NCI-H2196 (cell line): ENCODE data around the gene RNF141.

Experiments used
- DNase-seq: peaks from one replicate; lab custom pipeline; 2025; ENCODE audit not compliant: unreplicated experiment; lab: John Stamatoyannopoulos, UW

The RNF141 gene

GRCh38 chr11:10526974-10527918, 13.7 kb downstream of the RNF141 start:
- DNase-seq = no peak

- DNase-seq = no peak
These were observed 16.5 kb downstream of the RNF141 start for GRCh38 chr11:10524471-10524870.

GRCh38 chr11:10522921-10523320, 18.1 kb downstream of the RNF141 start:
- DNase-seq = no peak

GRCh38 chr11:10522276-10522675, 18.7 kb downstream of the RNF141 start:
- no peak for DNase-seq

- DNase-seq = no peak
These were observed 20.4 kb downstream of the RNF141 start for GRCh38 chr11:10520562-10520961.

- no peak for DNase-seq
These were observed 21.4 kb downstream of the RNF141 start for GRCh38 chr11:10519630-10520029.

GRCh38 chr11:10518891-10519290, 22.1 kb downstream of the RNF141 start:
- DNase-seq = no peak

GRCh38 chr11:10518123-10518522, 22.9 kb downstream of the RNF141 start:
- no peak for DNase-seq

- no peak for DNase-seq
These were observed 25.6 kb downstream of the RNF141 start for GRCh38 chr11:10515418-10515817.

- no peak for DNase-seq
These were observed 26.3 kb downstream of the RNF141 start for GRCh38 chr11:10514709-10515108.

- DNase-seq = no peak
These were observed 26.8 kb downstream of the RNF141 start for GRCh38 chr11:10514202-10514601.

GRCh38 chr11:10511181-10511621, 29.8 kb downstream of the RNF141 start:
- DNase-seq = no peak

- no peak for DNase-seq
These were observed 35.0 kb downstream of the RNF141 start for GRCh38 chr11:10506008-10506370.

GRCh38 chr11:10505278-10506007, 35.5 kb downstream of the RNF141 start:
- no peak for DNase-seq

- DNase-seq = no peak
These were observed 36.5 kb downstream of the RNF141 start for GRCh38 chr11:10504490-10504889.

- DNase-seq = no peak
These were observed 37.1 kb downstream of the RNF141 start for GRCh38 chr11:10503777-10504480.

- DNase-seq = no peak
These were observed 37.8 kb downstream of the RNF141 start for GRCh38 chr11:10503221-10503620.

- DNase-seq = no peak
These were observed 38.2 kb downstream of the RNF141 start for GRCh38 chr11:10502770-10503169.

- DNase-seq = no peak
These were observed 38.8 kb downstream of the RNF141 start for GRCh38 chr11:10502065-10502680.

GRCh38 chr11:10500757-10501684, 40.0 kb downstream of the RNF141 start:
- no peak for DNase-seq
